KG1 (cell line): ENCODE data around the gene ZNF592.

Experiments
- DNase-seq: peaks from one replicate; lab custom pipeline; 2025; lab: John Stamatoyannopoulos, UW

Gene ZNF592

GRCh38 chr15:84831028-84831427, 82.6 kb downstream of the ZNF592 start:
- DNase-seq, result no peak

- no peak for DNase-seq
Observed at GRCh38 chr15:84831613-84832012, 83.2 kb downstream of the ZNF592 start.

DNA sequence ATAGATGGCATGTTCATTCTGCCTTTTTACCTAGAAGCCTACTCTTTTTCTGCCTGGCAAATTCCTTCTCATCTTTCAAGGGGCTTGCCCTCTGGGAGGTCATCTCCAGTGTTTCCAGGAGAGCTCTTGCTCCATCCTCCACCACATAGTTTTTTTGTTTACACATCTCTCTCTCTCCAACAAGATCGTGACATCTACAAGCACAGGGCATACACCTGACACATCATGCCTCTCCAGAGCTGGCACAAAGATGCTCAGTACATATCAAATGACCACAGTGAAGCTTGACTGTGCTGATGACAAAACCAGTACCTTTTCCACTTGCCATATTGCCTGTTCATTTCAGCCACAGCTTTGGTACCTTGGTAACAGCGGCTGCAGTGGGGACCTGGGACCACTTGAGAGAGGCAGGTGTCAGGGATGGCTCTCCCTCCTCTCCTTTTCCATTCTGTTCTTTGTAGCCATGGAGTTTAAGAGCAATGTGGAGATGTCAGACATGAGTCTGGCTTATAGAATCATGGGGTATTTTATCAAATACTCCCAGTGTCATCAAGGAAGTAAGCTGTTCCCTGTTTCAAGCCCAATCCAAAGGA, 84.2 kb downstream of the ZNF592 start:
- DNase-seq, result no peak

DNA sequence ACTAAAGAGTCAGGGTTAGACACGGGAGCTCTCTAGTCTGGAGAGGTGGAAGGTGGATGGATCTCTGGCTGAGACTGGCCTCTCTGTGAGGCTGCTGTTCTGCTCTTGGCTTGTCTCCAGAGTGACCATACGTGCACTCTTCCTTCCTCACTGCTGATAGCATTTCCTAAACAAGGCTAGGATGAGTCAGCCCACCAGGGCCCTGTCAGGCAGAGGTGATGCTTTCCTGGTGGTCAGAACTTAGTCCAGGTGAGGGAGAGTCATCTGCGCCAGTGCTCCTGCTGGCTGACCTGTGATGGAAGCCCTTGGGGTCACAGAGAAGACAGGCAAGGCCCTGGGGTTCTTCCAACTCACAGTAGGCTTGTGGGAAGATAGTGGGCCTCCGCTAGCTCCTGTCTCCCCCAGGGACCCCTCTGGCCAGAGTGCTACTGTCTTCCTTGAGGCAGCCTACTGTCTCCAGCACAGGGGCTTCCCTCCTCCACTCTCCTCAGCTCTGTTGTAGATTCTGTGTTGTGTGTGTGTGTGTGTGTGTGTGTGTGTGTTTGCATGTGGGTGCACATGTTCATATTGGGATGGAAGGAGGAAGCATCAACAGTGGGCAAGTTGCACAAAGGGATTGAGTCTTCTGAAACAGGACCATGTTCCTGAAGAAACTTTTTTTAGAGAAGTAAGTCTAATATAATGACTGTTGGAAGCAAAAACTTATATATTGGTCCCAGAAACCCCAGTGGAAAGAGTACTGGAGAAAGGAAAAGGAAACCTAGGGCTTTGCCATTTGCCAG, 85.2 kb downstream of the ZNF592 start:
- peak; percentile 4 for DNase-seq

GRCh38 chr15:84834229-84834955, 86.0 kb downstream of the ZNF592 start:
- no peak for DNase-seq

GRCh38 chr15:84834969-84835368, 86.6 kb downstream of the ZNF592 start:
- no peak for DNase-seq

DNA sequence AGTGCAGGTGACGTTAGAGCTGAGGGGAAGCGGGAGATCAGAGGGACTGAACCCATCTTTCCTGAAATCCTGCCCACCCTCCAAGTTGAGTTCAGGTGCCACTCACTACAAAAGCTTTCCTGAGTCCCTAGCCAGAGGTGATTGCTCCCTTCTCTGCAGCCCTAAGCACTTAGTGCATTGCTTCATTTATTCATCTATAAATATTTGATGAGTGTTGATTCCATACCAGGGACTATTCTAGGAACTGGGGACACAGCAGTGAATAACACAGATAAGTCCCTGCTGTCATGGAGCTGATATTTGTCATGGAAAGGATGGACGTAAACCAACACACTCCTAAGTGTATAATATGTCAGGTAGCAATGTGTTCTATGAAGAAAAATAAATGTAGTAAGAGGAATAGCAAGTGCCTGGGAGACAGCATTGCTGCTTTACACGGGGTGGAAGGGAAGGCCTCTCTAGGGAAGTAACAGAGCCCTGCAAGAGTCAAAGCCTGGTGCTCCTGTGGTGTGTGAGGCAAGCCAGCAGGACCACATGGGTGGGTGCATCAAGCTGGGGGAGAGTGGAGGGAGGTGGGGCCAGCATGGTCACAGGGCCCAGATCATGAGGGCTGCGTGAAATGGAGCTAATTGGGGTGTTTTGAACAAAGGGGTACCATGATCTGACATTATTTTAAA, 87.4 kb downstream of the ZNF592 start:
- DNase-seq, result no peak

GRCh38 chr15:84836844-84837243, 88.5 kb downstream of the ZNF592 start:
- no peak for DNase-seq

- no peak for DNase-seq
Observed at GRCh38 chr15:84839714-84840113, 91.3 kb downstream of the ZNF592 start.

GRCh38 chr15:84840255-84840654, 91.9 kb downstream of the ZNF592 start:
- no peak for DNase-seq

GRCh38 chr15:84840741-84841429, 92.5 kb downstream of the ZNF592 start:
- DNase-seq, result no peak

DNA sequence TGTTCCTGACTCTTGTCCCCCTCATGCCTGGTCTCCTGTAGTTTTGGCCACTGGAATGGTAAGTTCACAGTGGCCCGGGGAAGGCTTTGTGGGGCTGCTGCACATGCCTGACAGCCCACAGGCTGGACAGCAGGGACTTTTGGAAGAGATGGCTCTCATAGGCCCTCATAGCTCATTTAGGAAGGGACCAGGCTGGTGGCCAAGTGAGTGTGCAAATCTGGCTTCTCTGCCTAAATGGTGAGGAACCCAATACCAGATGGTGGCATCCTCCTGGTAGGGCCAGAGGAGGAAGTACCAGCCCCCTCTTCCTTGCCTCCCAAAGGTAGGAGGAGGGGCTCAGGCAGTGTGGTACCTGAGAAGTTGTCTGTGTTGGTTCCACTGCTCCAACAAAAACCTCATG, 94.4 kb downstream of the ZNF592 start:
- no peak for DNase-seq

DNA sequence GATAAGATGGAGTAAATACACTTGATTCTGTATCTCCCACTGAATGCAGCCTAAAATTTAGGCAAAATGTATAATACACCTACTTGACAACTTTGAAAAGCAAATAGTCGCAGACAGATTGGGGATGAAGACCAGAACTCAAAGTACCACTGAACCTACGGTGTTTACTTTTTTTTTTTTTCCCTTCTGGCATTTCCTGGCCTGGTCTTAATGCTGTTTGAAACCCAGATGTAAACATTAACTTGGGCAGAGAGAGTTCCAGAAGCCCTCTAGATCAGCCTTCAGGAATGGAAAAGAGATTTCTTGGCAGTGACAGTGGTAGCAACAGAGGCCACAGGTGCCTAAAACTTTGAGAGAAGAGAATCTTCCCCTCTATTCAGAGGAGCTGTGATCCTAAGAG, 96.6 kb downstream of the ZNF592 start:
- no peak for DNase-seq

DNA sequence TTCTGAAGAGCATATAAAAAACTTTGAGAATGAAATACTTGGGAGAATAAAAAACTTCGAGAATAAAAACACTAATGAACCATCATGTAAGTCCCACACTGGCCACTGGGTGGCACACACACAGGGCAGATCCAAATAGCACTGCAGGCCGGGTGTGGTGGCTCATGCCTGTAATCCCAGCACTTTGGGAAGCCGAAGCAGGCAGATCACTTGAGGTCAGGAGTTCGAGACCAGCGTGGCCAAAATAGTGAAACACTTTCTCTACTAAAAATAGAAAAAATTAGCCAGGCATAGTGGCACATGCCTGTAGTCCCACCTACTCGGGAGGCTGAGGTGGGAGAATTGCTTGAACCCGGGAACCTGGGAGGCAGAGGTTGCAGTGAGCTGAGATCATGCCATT, 97.2 kb downstream of the ZNF592 start:
- peak; percentile 36 for DNase-seq

DNA sequence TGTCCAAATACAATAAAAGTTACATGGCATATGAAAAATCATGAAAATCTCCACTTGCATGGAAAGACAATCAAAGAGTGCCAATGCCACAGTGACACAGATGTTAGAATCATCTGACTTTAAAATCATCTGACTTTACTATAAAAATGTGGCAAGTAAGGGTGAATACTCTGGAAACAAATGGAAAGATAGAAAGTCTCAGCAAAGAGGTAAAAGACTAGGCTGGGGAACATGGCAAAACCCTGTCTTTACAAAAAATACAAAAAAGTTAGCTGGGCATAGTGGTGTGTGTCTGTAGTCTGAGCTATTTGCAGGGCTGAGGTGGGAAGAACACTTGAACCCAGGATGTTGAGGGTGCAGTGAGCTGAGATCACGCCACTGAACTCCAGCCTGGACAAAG, 97.9 kb downstream of the ZNF592 start:
- DNase-seq, result no peak

- DNase-seq, result no peak
Observed at GRCh38 chr15:84847382-84847781, 99.0 kb downstream of the ZNF592 start.

GRCh38 chr15:84852212-84852611, 103.8 kb downstream of the ZNF592 start:
- DNase-seq, result no peak

DNA sequence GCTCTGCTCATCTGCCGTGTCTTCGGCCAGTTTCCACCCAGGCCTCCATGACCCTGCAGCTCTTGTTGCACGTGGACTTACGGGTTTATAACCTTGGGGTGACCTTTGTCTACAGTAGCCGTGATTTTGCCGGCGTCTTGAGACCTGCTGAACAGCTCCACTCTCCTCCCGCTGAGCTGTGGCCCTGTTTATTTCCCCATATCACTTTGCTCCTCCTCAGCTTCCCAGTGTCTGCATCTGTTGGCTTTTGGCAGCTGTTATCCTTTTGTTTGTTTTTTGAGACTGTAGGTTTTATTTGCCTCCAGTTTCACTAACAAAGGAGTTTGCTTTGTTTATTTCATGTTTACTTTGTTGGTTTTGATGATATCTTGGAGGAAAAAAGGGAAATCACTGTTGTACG, 106.7 kb downstream of the ZNF592 start:
- no peak for DNase-seq

DNA sequence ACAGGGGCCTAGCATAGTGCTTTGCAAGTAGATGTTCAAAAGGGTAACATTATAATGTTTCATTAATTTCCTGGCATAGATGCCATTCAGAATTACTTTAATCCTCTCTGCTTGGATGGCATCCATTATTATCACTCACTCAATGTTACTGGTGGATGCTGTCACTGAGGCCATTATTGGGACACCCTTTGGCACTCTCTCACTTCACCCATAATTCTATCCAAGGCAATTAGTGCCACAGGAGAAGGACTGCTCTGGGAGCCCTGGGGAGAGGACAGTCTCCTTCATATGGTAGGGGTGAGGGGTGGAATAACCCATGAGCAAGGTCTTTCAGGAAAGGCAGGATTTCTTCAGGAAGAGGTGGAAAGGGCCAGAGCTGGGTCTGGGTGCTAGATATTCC, 107.4 kb downstream of the ZNF592 start:
- DNase-seq, result no peak
